ENCODE results near the gene HPSE.

The HPSE gene

GRCh38 chr4:83250687-83251446 is 83.8 kb downstream of the HPSE start:
- no peak for DNase-seq (ENCODE audit: low read depth, low spot score)

- DNase-seq (ENCODE audit: low read depth, low spot score): no peak
Observed at GRCh38 chr4:83248486-83248885, 86.2 kb downstream of the HPSE start.

GRCh38 chr4:83247415-83248357 is 87.0 kb downstream of the HPSE start:
- no peak for DNase-seq (ENCODE audit: low read depth, low spot score)

Measured in iPS DF 19.7 (cell line).